Amniotic stem cell (primary cell): ENCODE data around the gene MPV17L.
"Not testable (repeated sequence)": the region's sequence is repeated elsewhere in the genome, so short reads cannot be mapped to it uniquely, and the experiment has no call there.

Experiments
- DNase-seq: peaks from one replicate; lab custom pipeline; 2025; lab: John Stamatoyannopoulos, UW

The MPV17L gene

GRCh38 chr16:15409476-15409875 lies 13.9 kb downstream of the MPV17L start:
- DNase-seq: not testable (repeated sequence)

- no peak for DNase-seq
These were observed 20.0 kb downstream of the MPV17L start for GRCh38 chr16:15415511-15415985.

GRCh38 chr16:15417197-15417596 lies 21.6 kb downstream of the MPV17L start:
- no peak for DNase-seq

GRCh38 chr16:15418206-15418605 lies 22.7 kb downstream of the MPV17L start:
- DNase-seq: no peak

GRCh38 chr16:15421696-15422095 lies 26.1 kb downstream of the MPV17L start:
- not testable (repeated sequence) for DNase-seq

GRCh38 chr16:15422222-15422621 lies 26.7 kb downstream of the MPV17L start:
- DNase-seq: no peak

- no peak for DNase-seq
These were observed 30.3 kb downstream of the MPV17L start for GRCh38 chr16:15425861-15426260.

- no peak for DNase-seq
These were observed 31.2 kb downstream of the MPV17L start for GRCh38 chr16:15426796-15427195.

- DNase-seq: peak; percentile 71
These were observed 32.2 kb downstream of the MPV17L start for GRCh38 chr16:15427648-15428239.

- DNase-seq: not testable (repeated sequence)
These were observed 35.3 kb downstream of the MPV17L start for GRCh38 chr16:15430884-15431283.

GRCh38 chr16:15434079-15434424 lies 38.5 kb downstream of the MPV17L start:
- no peak for DNase-seq

- DNase-seq: peak; percentile 64
These were observed 39.1 kb downstream of the MPV17L start, which contains the start of gene BMERB1 for GRCh38 chr16:15434425-15435215. TSS of gene BMERB1 (plus strand) at chr16:15434588. CDS start at chr16:15434654, 66 bp downstream.

GRCh38 chr16:15435216-15435864 lies 39.8 kb downstream of the MPV17L start:
- DNase-seq: no peak

- no peak for DNase-seq
These were observed 43.5 kb downstream of the MPV17L start for GRCh38 chr16:15439102-15439501.

- DNase-seq: no peak
These were observed 44.0 kb downstream of the MPV17L start for GRCh38 chr16:15439521-15439920.

- no peak for DNase-seq
These were observed 45.3 kb downstream of the MPV17L start for GRCh38 chr16:15440852-15441251.

- not testable (repeated sequence) for DNase-seq
These were observed 46.6 kb downstream of the MPV17L start for GRCh38 chr16:15442140-15442539.

- DNase-seq: no peak
These were observed 48.2 kb downstream of the MPV17L start for GRCh38 chr16:15443753-15444152.

- no peak for DNase-seq
These were observed 48.7 kb downstream of the MPV17L start for GRCh38 chr16:15444264-15444663.

GRCh38 chr16:15445450-15445849 lies 49.9 kb downstream of the MPV17L start:
- DNase-seq: no peak

- DNase-seq: no peak
These were observed 51.3 kb downstream of the MPV17L start for GRCh38 chr16:15446901-15447300.

GRCh38 chr16:15450624-15451023 lies 55.1 kb downstream of the MPV17L start:
- DNase-seq: no peak
